ENCODE data around the gene RBM4. TPM values are rescaled to one million over a fixed set of nuclear protein-coding genes. Genes with fewer than 3 reads are reported as not detected.

RBM4 gene
- total and polyA plus RNA-seq, 12 donors, result 70.0 to 243 (median 138) TPM

DNA sequence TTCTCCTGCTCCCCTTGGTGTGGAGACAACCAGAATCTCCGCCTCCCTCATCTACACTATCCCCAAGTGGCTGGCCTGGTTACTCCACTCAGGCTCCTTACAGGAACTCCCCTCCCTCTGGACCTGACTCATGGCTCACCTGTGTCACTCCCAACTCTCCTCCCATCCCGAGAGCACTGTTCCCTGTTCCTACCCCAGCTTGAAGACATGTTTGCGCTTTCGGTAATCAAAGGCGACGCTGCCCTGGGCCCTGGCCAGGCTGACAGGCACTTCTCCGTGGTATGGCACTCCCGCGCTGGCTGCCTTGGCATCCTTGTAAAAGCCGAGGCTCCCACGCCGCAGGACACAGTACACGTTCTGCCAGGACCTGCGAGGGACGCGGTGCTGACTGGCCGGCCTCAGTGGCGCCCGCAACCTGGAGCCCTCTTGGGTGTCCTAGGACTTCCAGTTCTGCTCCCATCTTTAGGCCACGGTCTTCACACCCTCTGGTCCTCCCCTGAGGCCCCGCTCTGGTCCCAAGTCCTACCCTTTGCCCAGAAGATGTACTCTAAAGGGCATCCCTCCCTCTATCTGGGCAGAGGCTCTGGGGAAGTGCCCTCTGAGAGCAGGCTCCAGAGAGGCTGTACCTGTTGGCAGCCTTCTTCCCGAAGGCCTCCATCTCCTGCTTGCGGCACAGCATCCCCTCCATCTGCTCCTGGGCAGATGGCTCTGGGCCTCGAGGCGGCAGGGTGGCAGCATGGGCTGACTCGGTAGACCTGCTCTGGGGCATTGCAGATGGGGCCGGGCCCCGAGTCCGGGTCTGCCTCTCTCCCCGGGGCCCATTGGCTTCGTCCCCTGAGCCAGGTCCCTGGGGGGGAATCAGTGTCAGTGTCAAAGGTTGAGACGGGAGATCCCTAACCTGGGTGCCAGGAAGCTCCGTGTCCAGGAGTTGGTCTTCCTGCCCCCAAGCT lies 48.6 kb downstream of the RBM4 start:
- intact Hi-C loops (cut with DNase I), result no loop called here
- DNase-seq, result peak in 1 of 7 donors; percentile 20

DNA sequence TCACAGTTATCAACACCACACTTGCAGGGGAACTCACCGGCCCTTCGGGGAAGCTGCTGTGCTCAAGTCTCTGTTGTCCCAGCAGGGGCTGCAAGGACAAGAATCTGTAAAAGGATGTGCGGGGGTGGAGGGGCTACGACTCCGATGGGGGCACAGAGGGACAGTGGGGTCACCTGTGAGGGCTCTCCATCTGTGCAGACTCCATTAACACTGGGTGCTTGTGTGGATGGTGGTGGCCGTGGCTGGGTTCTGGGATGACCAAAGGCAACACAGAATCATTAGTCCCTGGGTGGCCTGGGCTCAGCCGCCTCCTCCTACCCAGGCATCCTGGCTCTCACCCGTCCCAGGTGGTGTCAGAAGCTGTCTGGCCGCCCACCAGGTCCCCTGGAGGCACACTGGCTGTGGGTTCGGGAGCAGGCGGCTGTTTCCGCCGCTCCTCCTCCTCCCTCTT lies 49.4 kb downstream of the RBM4 start:
- 86 to 93% (median 88%) methylated on average over 8 to 13 of the region's 13 CpGs for WGBS, 4 donors

More for the DNA sequence above, 48.6 kb downstream of the RBM4 start:
- no peaks in the 10 kb centered on the region for H3K4me1 ChIP-seq (replicated peaks in 1 of 2)
- H3K4me3 ChIP-seq, result no peak overlapping the region
- peaks cover 0 to 11% of the 10 kb centered on the region in 2 donors for H3K36me3 ChIP-seq (replicated peaks in 1 of 2)
- no peaks in the 10 kb centered on the region for H3K27me3 ChIP-seq
- TF ChIP-seq, protein P1, sequence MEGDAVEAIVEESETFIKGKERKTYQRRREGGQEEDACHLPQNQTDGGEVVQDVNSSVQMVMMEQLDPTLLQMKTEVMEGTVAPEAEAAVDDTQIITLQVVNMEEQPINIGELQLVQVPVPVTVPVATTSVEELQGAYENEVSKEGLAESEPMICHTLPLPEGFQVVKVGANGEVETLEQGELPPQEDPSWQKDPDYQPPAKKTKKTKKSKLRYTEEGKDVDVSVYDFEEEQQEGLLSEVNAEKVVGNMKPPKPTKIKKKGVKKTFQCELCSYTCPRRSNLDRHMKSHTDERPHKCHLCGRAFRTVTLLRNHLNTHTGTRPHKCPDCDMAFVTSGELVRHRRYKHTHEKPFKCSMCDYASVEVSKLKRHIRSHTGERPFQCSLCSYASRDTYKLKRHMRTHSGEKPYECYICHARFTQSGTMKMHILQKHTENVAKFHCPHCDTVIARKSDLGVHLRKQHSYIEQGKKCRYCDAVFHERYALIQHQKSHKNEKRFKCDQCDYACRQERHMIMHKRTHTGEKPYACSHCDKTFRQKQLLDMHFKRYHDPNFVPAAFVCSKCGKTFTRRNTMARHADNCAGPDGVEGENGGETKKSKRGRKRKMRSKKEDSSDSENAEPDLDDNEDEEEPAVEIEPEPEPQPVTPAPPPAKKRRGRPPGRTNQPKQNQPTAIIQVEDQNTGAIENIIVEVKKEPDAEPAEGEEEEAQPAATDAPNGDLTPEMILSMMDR (IDR thresholded peaks at IDR 0.05), result no peak
- TF ChIP-seq POLR2A (IDR thresholded peaks at IDR 0.05), result no peak
- no peak overlapping the region for H3K27ac ChIP-seq
- WGBS, 4 donors, result 92 to 97% (median 95%) methylated on average over 12 to 33 of the region's 33 CpGs
- no peaks in the 10 kb centered on the region for H3K9me3 ChIP-seq (replicated peaks in 1 of 3)

DNA sequence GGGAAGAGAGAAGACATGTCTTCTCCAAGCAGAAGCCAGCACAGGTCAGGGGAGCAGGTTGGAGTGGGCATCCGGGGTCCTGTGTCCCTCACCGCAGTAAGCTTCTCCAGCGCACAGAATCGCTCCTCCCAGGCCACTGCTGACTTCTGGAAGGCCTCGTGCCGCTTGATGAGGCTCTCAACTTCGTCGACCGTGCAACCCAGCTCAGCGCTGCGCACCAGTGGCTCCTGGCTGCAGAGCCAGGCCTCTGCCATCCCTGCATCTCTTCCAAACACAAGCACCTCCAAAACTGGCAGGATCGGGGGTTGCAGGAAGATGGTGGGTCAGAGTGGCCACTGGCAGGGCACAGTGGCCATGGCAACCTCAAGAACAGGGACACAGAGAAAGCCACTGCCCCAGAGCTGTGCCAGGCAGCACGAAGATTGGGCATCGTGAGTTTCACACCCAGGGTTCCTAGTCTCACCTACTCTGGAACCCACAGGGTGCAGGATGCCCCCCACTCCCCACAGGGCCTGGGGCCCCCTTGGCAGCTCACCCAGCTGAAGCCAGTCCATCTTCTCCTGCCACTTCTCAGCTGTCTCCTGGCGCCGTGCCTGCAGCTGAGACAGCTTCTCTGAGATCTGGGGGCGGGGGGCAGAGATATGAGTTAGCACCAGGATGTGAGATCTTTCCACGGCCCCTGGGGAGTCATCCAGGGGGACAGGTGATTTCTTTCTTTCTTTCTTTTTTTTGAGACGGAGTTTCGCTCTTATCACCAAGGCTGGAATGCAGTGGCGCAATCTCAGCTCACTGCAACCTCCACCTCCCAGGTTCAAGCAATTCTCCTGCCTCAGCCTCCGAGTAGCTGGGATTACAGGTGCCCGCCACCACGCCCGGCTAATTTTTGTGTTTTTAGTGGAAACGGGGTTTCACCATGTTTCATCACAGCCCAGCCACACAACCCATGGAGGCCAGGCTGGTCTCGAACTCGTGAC lies 50.3 kb downstream of the RBM4 start:
- no peaks in the 10 kb centered on the region for H3K9me3 ChIP-seq (replicated peaks in 1 of 3)
- WGBS, 4 donors, result 64 to 86% (median 85%) methylated on average over 12 to 28 of the region's 28 CpGs
- no peaks in the 10 kb centered on the region for H3K27me3 ChIP-seq
- peak in 1 of 7 donors; percentile 51 for DNase-seq
- TF ChIP-seq POLR2A (IDR thresholded peaks at IDR 0.05), result no peak
- TF ChIP-seq, protein P1 (IDR thresholded peaks at IDR 0.05), result no peak
- H3K27ac ChIP-seq, result no peak overlapping the region
- H3K4me3 ChIP-seq, result no peak overlapping the region
- intact Hi-C loops (cut with DNase I), result no loop called here
- peaks cover 0 to 15% of the 10 kb centered on the region in 2 donors for H3K36me3 ChIP-seq (replicated peaks in 1 of 2)
- peaks cover 0 to 3% of the 10 kb centered on the region in 2 donors for H3K4me1 ChIP-seq (replicated peaks in 1 of 2)

More for the DNA sequence above, 49.4 kb downstream of the RBM4 start:
- Histone ChIP-seq H3K4me1 (replicated peaks in 1 of 2) (no peaks in the 10 kb centered on the region), H3K27ac (no peak overlapping the region), H3K27me3 (no peaks in the 10 kb centered on the region), H3K4me3 (no peak overlapping the region), H3K9me3 (replicated peaks in 1 of 3) (no peaks in the 10 kb centered on the region), H3K36me3 (replicated peaks in 1 of 2) (peaks cover 0 to 13% of the 10 kb centered on the region in 2 donors)
- peak in 1 of 7 donors; percentile 12 for DNase-seq
- intact Hi-C loops (cut with DNase I), result no loop called here
- TF ChIP-seq, protein P1 (IDR thresholded peaks at IDR 0.05), result no peak
- no peak for TF ChIP-seq POLR2A (IDR thresholded peaks at IDR 0.05)

Measured in adrenal gland (tissue), 12 donors.